Endometrial microvascular endothelial cells (primary cell): ENCODE measurements around the gene MARCHF9. TPM values are rescaled to one million over a fixed set of nuclear protein-coding genes. Genes with fewer than 3 reads are reported as not detected.

Experiments
- in situ Hi-C: cut with HindIII; loops from 2 replicates; pipeline ENCODE4 v1.10.0; 2017; ENCODE audit warnings: low sequenced_read_pairs, low pct_unique_long_range_greater_than_20kb; ENCODE audit errors: inconsistent ontology term
- total RNA-seq: library from RNA; depleted of rRNA; stranded (reverse); fragments of >200 nt; gene quantifications from one replicate; pipeline ENCODE4 v1.2.3, GENCODE V29; 2015; ENCODE audit errors: inconsistent ontology term

Gene MARCHF9
- total RNA-seq, 1 donor from 2014 or later: 0.37 TPM

- in situ Hi-C loops: no loop called here
Measured at GRCh38 chr12:57722716-57723629, 31.9 kb upstream of the MARCHF9 start.

- in situ Hi-C loops: no loop called here
Measured at GRCh38 chr12:57723630-57723962, 31.3 kb upstream of the MARCHF9 start.

- in situ Hi-C loops: no loop called here
Measured at GRCh38 chr12:57724003-57724935, 30.6 kb upstream of the MARCHF9 start.

- in situ Hi-C loops: no loop called here
Measured at GRCh38 chr12:57724936-57725740, 29.8 kb upstream of the MARCHF9 start.

GRCh38 chr12:57725851-57726150 lies 29.1 kb upstream of the MARCHF9 start:
- in situ Hi-C loops: no loop called here

GRCh38 chr12:57726151-57726883 lies 28.6 kb upstream of the MARCHF9 start:
- in situ Hi-C loops: no loop called here

GRCh38 chr12:57726884-57727757 lies 27.8 kb upstream of the MARCHF9 start:
- in situ Hi-C loops: no loop called here

GRCh38 chr12:57727758-57728395 lies 27.0 kb upstream of the MARCHF9 start:
- in situ Hi-C loops: no loop called here

- in situ Hi-C loops: no loop called here
Measured at GRCh38 chr12:57729321-57729844, 25.5 kb upstream of the MARCHF9 start.

- in situ Hi-C loops: no loop called here
Measured at GRCh38 chr12:57730336-57731067, 24.4 kb upstream of the MARCHF9 start.

GRCh38 chr12:57731411-57732080 lies 23.4 kb upstream of the MARCHF9 start:
- in situ Hi-C loops: no loop called here

- in situ Hi-C loops: no loop called here
Measured at GRCh38 chr12:57732270-57732669, 22.6 kb upstream of the MARCHF9 start.

- in situ Hi-C loops: no loop called here
Measured at GRCh38 chr12:57732726-57733593, 21.9 kb upstream of the MARCHF9 start.

- in situ Hi-C loops: no loop called here
Measured at GRCh38 chr12:57733928-57734327, 21.0 kb upstream of the MARCHF9 start.

GRCh38 chr12:57734591-57734990 lies 20.3 kb upstream of the MARCHF9 start:
- in situ Hi-C loops: no loop called here
